GM12875 (cell line): Measurements from ENCODE around the gene SPRED1.
"Not testable (repeated sequence)": the region's sequence is repeated elsewhere in the genome, so short reads cannot be mapped to it uniquely, and the experiment has no call there.

ENCODE experiments used
- H3K4me3 ChIP-seq: one replicate; pipeline ENCODE4 v1.5.1; 2011; ENCODE audit warnings: low read depth, low read length, control low read depth
- CTCF ChIP-seq: IDR thresholded peaks from 2 replicates; pipeline ENCODE4 v1.5.1; 2011; ENCODE audit warnings: low read depth, mild to moderate bottlenecking, control low read depth, inconsistent platforms, low read length, moderate library complexity, borderline replicate concordance; ENCODE audit not compliant: insufficient read depth

Gene SPRED1

GRCh38 chr15:38228618-38229017 is 24.0 kb upstream of the SPRED1 start:
- no peak for TF ChIP-seq CTCF

GRCh38 chr15:38229705-38230310 is 22.8 kb upstream of the SPRED1 start:
- no peak overlapping the region for H3K4me3 ChIP-seq
- TF ChIP-seq CTCF: no peak

More at GRCh38 chr15:38228618-38229017, 24.0 kb upstream of the SPRED1 start:
- no peak overlapping the region for H3K4me3 ChIP-seq

- no peak overlapping the region for H3K4me3 ChIP-seq
- no peak for TF ChIP-seq CTCF
Measured at GRCh38 chr15:38231436-38231835, 21.2 kb upstream of the SPRED1 start.

- H3K4me3 ChIP-seq: not testable (repeated sequence)
Measured at GRCh38 chr15:38237021-38237420, 15.6 kb upstream of the SPRED1 start.

- TF ChIP-seq CTCF: no peak
- H3K4me3 ChIP-seq: no peak overlapping the region
Measured at GRCh38 chr15:38238311-38238710, 14.3 kb upstream of the SPRED1 start.

- H3K4me3 ChIP-seq: no peak overlapping the region
- TF ChIP-seq CTCF: no peak
Measured at GRCh38 chr15:38242055-38242454, 10.6 kb upstream of the SPRED1 start.

- no peak overlapping the region for H3K4me3 ChIP-seq
- TF ChIP-seq CTCF: no peak
Measured at GRCh38 chr15:38243278-38244055, 9.2 kb upstream of the SPRED1 start.

- TF ChIP-seq CTCF: no peak
- no peak overlapping the region for H3K4me3 ChIP-seq
Measured at GRCh38 chr15:38247336-38247735, 5.3 kb upstream of the SPRED1 start.
